ENCODE data around the gene RASGRP2.

Gene RASGRP2

DNA sequence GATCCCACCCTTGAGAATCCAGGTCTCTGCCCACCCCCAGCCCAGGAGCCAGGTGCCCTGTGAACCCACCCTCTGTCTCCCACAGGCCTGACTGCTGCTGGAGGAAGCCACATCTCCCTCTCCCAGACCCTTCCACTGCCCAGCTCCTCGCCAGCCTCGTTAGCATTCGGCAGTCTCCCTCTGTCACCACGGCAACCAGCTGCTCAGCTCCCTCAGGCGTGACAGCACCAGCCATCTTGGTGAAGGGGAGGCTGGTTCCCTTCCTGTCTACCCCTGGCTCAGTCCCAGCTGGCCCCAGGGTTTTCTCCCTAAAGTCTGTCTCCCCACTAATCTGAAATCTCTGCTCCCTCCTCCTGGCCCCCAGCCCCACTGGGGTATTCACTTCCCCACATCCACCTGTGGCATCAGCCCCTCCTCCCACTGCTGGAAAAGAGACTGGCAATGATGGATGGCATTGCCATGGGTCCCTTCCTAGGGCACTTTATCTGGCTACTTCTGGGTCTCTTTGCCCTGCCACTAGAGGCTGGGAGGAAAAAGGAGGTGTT, 49.0 kb downstream of the RASGRP2 start:
- DNase-seq (ENCODE audit: low read depth in 2 of 2), result no peak

DNA sequence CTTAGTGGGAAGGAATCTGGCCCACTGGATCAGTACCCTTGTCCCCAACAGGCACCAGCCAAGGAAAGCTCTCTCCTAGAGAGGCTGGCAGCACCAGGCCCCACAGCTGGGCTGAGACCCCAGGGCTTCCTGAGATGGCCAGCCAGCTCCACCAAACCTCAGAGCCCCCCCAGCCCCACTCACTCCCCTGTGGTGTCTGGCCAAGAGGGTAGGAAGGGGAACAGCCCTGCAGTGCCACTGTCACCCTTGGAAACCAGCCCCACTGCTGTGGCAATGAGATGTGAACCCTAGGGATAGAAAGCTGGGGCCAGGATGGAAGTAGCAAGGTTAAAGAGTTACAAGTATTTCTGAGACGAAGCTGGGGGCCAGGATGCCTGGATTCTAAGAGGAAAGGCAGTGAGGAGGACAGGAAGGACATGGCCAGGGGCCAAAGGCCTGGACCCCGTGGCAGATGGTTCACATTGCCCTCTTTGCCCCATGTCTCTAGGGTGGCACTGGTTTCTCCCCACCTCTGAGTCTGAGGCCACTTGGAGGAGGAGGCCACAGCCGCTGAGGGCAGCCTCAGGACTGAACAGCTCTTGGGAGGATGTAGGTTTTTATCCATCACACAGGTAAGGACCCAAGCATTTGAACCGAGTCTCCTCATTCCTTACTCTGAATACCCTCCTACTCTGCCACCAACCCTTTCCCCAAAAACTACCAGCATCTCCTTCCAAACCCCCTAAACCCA, 49.8 kb downstream of the RASGRP2 start:
- DNase-seq (ENCODE audit: low read depth in 2 of 2), result no peak

DNA sequence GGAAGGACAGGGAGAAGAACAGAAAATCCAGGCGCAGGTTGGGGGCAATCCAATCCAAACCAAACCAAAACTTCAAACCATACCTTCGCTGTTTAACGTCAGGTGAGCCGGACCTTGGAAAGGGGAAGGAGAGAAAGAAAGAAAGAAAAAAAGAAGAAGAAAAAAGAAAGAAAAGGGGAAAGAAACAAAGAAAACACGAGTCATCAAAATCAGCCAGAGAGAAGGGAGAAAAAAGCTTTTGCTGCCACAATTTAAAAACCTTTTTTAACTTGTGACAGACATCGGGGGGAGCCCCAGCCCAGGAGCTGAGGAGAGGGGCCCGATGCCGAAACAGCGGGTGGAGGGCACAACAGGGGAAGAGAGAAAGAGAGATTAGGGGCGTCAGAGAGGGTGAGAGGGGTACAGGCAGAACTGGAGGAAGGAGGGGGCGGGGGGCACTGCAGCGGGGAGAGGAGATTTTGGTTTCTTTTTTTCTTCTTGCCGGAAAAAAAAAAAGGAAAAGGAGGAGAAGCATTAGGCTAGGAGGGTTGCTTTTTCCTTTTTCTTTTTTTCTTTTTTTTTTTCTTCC, 51.1 kb downstream of the RASGRP2 start:
- DNase-seq (ENCODE audit: low read depth in 2 of 2), result no peak

DNA sequence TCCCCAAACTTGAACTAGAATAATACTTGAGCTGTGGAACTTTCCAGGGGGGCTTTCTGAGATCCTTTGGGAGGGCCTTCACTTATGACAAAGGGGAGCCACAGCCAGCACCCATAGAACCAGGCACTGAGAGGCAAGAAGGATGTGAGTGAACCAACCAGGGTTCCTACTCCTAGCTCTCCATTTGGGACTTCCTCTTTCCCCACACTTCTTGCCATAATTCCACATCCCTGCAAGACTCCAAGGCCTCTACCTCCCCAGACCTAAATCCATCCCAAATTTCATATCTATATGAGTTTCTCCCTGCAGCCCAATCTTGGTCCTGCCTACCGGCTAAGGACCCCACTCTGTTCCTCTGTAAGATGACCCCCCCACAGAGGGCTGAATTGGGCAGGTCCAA, 52.4 kb downstream of the RASGRP2 start:
- DNase-seq (ENCODE audit: low read depth in 2 of 2), result no peak

DNA sequence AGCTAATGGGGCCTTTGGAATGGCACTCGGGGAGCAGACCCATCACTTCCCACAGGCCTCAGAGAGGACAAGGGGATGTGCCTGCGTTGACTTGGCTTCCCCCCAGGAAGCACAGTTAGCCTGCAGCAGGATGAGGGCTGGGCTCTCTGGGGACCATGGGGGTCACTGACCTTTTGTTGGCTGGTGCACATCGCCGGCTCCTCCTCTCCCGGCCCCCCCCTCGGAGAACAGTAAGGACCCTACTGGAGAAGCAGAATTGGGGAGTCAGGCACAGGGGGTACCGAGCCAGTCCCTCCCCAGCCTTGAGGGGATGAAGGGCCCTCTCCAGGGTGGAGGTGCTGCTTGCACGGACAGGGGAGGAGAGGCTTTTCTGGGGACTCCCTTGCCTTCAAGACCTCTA, 53.7 kb downstream of the RASGRP2 start:
- no peak for DNase-seq (ENCODE audit: low read depth in 2 of 2)

DNA sequence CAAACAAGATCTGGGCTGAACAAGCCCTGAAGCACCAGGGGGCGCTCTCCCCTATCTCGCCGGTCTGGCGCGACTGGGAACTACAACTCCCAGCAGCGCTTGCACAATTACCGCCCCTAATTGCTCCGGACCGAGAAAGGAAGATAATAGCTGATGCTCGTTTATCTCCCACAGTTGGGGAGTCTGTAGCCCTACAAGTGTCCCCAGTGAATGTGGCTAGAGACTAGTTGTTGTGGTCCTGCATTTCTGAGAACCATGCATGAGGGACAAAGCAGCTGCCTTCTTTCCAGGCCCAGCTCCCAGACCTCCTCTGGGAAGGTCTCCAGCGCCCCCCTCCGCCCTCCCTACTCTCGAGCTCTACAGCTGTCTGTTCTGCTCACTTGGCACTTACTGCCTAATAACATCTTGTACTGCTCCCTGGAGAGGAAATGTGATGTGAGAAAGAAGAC, 55.4 kb downstream of the RASGRP2 start:
- peak; percentile 82 to 86 for DNase-seq (ENCODE audit: low read depth in 2 of 2)

DNA sequence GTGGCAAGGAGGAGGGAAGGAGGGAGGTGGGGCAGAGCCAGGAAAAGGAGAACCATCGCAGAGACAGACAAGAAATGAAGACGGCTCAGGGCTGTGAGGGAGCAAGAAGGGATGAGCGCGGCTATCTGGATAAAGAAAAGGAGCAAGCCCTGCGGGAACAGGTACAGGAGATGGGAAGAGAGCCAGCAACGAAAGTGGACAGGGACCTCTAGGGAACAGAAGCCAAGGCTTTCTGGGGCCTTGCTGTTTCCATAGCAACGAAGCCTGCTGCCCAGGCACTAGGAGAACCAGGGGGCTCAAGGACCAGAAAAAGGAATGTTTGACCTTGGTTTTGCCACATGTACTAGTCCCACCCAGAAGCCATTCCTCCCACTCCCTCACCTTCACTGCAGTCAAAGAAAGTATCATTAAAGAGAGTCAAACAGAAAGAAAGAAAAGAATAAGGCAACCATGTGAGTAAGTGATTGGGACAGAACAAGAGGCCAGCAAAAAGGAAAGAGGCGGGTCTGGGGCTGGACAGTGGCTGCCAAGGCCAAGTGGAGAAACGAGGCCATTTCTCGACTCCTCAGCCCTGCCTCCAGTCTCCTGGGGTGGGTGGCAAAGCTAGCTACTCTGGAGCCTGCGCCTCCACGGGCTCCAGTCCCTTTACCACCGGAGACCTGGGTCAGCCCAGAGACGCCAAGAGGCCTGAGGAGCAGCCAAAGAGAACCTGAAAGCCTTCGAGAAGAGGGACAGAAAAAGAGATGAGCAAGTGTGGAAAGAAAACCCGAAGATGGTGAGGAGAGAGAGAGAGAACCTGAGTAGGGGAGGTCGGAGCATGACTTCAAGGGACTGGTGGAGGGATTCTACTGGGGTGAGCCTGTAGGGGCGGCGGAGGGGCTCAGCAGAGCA, 56.1 kb downstream of the RASGRP2 start:
- DNase-seq (ENCODE audit: low read depth in 2 of 2), result no peak

DNA sequence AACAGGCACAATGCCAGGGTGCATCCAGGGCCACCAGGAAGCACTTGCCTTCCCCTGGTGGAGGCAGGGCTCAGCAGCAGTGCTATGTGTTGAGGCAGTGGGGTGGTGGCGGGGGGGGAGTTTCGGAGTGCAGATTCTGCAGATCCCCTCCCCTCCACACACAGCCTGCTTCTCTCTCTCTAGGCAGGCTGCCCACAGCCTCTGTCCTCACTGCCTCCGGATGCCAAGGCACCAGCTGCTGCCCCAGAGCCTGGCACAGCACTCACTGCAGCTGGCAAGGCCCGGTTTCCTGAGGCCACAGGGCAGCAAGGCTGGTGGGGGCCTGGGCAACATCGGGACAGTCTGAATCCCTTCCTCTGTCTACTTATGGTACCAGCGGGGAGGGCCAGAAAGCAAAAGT, 56.7 kb downstream of the RASGRP2 start:
- DNase-seq (ENCODE audit: low read depth in 2 of 2), result no peak

DNA sequence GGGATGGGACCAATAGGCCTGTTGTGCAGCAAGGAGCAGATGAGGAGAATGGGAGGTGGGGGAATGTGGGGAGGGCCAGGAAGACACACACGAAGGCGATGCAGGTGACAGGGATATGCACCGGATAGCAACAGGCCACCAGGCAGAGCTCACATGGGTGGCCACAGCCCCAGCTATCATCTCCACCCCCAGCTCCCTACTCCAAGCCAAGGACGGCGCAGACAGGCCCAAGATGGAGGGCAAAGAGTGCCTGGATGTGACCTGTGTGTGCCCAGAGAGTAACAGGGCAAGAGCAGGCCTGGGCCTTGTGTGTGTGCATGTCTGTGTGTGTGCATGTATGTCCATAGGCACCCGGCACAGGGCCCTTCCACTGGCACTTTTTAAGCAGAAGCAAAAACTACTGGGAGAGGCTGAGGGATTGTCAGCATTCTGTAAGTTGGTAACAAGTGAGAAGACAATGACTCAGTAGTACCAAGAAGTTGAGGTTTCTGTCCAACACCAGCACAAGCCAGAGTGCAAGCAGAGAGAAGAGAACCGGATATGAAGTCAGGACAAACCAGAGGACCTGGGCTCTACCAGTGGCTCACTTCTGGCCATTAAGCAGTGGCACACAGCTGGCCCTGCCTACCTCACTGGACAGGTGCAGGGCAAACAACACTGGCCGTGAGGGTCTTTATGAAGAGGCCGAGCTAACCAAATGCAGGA, 57.3 kb downstream of the RASGRP2 start:
- no peak for DNase-seq (ENCODE audit: low read depth in 2 of 2)

DNA sequence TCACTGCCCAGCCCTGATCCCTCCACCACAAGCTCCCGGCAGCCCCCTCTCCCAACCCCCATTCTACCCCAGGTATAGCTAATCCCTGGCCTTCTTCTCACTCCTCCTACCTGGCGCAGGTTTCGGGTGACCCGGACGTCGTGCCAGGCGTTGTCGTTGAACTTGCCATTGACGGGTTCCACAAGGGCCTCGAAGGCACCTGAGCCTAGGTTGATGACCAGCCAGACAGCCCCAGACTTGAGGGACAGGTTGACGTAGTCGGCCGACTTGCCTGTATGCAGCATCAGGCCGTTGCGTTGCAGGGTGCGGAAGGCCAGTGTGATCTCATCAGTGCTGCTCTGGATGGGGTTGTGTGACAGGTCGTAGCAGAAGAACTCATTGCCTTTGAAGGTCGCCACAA, 58.4 kb downstream of the RASGRP2 start:
- no peak for DNase-seq (ENCODE audit: low read depth in 2 of 2)

DNA sequence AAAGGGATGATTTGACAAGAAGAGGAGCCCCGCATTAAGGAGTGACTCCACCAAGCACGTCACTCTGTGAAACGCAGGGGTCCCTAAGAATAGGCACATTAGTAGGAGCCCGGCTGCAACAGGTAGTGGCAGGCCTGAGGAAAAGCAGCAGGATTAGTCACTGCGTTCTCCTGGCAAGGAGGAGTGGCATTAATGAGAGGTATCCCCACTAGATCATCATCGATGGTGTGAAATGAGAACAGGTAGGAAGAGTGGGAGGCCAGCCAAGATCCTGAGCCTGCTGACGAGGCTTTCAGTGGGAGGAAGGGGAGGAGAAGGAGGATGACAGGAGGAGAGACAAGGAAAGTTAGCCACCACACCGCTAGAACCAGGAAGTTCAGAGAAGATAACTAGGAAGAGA, 59.6 kb downstream of the RASGRP2 start:
- no peak for DNase-seq (ENCODE audit: low read depth in 2 of 2)

DNA sequence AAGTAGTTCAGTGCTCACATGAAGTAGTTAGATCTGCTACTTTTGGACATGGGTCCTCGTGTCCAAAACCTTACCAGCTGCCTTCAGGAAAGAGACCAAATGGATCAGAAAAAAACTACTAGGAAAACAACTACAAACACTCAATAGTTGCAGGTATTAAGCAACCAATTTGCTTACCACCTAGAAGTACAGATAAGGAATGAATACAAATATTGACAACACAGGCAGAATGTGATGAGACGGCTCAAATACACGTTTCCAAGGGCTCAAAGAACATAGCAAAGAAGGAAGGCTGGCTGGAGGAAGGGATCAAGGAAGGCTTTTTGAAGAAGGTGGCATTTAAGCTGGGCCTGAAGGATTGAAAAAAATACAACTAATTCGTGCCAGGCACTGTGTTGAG, 62.8 kb downstream of the RASGRP2 start:
- no peak for DNase-seq (ENCODE audit: low read depth in 2 of 2)

DNA sequence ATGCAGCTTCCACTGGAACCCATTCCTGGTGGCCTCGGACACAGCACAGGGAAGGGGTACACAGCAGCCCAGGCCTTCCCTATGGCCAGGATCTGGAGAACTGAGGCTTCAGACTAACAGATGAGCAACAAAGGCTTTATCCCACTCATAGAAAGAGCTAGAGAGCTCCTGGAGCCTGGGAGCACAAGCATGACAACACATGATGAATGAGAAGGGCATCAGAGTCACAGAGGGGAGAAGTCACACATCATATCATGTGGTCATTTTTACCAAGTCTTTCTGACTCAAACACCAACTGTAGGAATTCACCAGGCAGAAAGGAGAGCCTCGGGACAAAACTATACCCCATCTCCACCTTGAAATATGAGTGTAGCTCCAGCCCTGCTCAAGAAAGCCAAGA, 64.1 kb downstream of the RASGRP2 start:
- DNase-seq (ENCODE audit: low read depth in 2 of 2), result no peak

DNA sequence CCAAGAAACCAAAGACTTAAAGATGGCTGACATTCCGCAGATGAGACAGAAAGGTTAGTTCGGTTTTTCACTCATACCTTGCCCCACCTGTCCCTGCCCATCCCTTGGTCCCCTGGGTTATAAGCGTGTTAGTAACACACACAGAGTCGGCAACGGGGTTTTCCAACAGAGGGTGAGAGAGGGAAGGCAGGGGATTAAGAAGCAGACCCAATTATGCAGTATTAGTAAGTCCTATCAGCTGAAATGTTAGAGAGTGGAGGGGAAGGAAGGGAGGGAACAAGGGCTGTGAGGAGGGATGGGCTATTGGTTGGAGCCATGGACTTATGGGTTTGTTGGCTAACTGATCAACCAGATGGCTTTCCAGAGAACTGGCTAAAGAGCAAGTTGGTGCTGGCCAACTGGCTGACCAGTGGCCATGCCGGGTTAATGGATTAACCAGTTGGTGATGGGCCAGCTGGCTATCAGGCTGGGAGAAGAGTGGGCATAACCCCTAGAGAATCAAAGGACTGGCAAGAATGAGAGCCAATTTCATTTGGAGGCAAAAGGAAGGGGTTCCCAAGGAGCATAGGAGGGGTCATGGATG, 66.4 kb downstream of the RASGRP2 start:
- DNase-seq (ENCODE audit: low read depth in 2 of 2), result no peak

Data from stimulated activated CD8-positive, alpha-beta memory T cell treated with anti-CD3 and anti-CD28 coated beads, Interleukin-7, amount 100 ng/mL, for 1 hour (primary cell).